Panc1 (cell line): ENCODE measurements around the gene HACD2. TPM values are rescaled to one million over a fixed set of nuclear protein-coding genes. Genes with fewer than 3 reads are reported as not detected.

ENCODE experiments used
- ATAC-seq: fragments of 200-7000 bp; cut with Tn5 transposase; 2 replicates; pipeline ENCODE4 v1.9.1; 2020; ENCODE audit warnings: mild to moderate bottlenecking, moderate library complexity
- Bru-seq: library from RNA; stranded (reverse); fragments of 400-500 nt; gene quantifications from one replicate; lab custom pipeline; 2021; lab: Mats Ljungman, UMichigan
- BruChase-seq, 2 experiments: library from RNA; stranded (reverse); fragments of 400-500 nt; gene quantifications; one replicate each; lab custom pipeline; 2021; lab: Mats Ljungman, UMichigan
- BruUV-seq: library from RNA; stranded (reverse); fragments of 400-500 nt; replicated peaks from 2 replicates; lab custom pipeline; 2021; lab: Mats Ljungman, UMichigan
- CTCF ChIA-PET: fragments of 300-600 bp; sonication (Branson Sonifier 250); formaldehyde crosslinking; loops from one replicate; lab custom pipeline; 2022; ENCODE audit warnings: antibody characterized with exemption; lab: Charles Lee
- POLR2A ChIA-PET: fragments of 300-600 bp; sonication (Branson Sonifier 250); formaldehyde crosslinking; loops from one replicate; lab custom pipeline; 2022; ENCODE audit warnings: antibody characterized with exemption; lab: Charles Lee
- DNase-seq: peaks from one replicate; pipeline ENCODE4 v3.0.0-alpha.2; 2010; ENCODE audit warnings: low read depth, low spot score
- H3K27ac ChIP-seq: 2 replicates; pipeline ENCODE4 v1.5.1; 2011; ENCODE audit warnings: mild to moderate bottlenecking, low read length, inconsistent platforms
- H3K27me3 ChIP-seq: fragments of 200-500 bp; sonication (Bioruptor generic); 2 replicates; pipeline ENCODE4 v1.6.0; 2014; ENCODE audit warnings: low read length, inconsistent platforms; ENCODE audit not compliant: control insufficient read depth, insufficient read depth
- H3K36me3 ChIP-seq: fragments of 200-500 bp; sonication (Bioruptor generic); 2 replicates; pipeline ENCODE4 v1.5.1; 2014; ENCODE audit warnings: inconsistent platforms, mild to moderate bottlenecking, low read length, moderate library complexity; ENCODE audit not compliant: control insufficient read depth, insufficient read depth
- H3K4me1 ChIP-seq: 2 replicates; pipeline ENCODE4 v1.5.1; 2011; ENCODE audit warnings: inconsistent platforms, mild to moderate bottlenecking, low read length, moderate library complexity; ENCODE audit not compliant: control insufficient read depth, insufficient read depth
- H3K4me3 ChIP-seq, 2 experiments: 2 replicates each; pipeline ENCODE4 v1.5.1; 2011 to 2012; ENCODE audit warnings: low read depth in 2 of 2, low read length in 2 of 2, mild to moderate bottlenecking in 2 of 2, inconsistent platforms in 1 of 2, moderate library complexity in 1 of 2
- H3K9me3 ChIP-seq: fragments of 200-500 bp; sonication (Bioruptor generic); 2 replicates; pipeline ENCODE4 v1.5.1; 2014; ENCODE audit warnings: low read depth, mild to moderate bottlenecking, inconsistent platforms, low read length, moderate library complexity; ENCODE audit not compliant: control insufficient read depth, insufficient read depth
- CTCF ChIP-seq: fragments of 450-650 bp; IDR thresholded peaks from 2 replicates; pipeline ENCODE4 v1.5.1; 2017; ENCODE audit warnings: mild to moderate bottlenecking
- POLR2AphosphoS5 ChIP-seq: IDR thresholded peaks from 2 replicates; pipeline ENCODE4 v1.6.1; 2012; ENCODE audit warnings: mild to moderate bottlenecking, low read depth, low read length, moderate library complexity
- SIN3A ChIP-seq: IDR thresholded peaks from 2 replicates; pipeline ENCODE4 v1.6.1; 2012; ENCODE audit warnings: low read depth, mild to moderate bottlenecking, low read length, moderate library complexity, borderline replicate concordance; ENCODE audit not compliant: insufficient read depth
- TCF7L2 ChIP-seq: IDR thresholded peaks from 2 replicates; pipeline ENCODE4 v1.6.1; 2011; ENCODE audit warnings: mild to moderate bottlenecking, low read depth, low read length, inconsistent platforms
- in situ Hi-C: cut with HindIII; loops from 2 replicates; pipeline ENCODE4 v1.10.0; 2016; ENCODE audit warnings: low sequenced_read_pairs, low pct_unique_long_range_greater_than_20kb
- intact Hi-C: fragments of 100-400 bp; cut with micrococcal nuclease; formaldehyde crosslinking; loops from one replicate; pipeline ENCODE4 v1.10.0; 2022; ENCODE audit not compliant: unreplicated experiment
- long read RNA-seq: library from polyadenylated mRNA; unstranded; transcript quantifications from one replicate; pipeline ENCODE4 v2.0.0, GENCODE V29; 2021; ENCODE audit not compliant: unreplicated experiment
- polyA plus RNA-seq: library from polyadenylated mRNA; unstranded; fragments of >200 nt; gene quantifications from one replicate; pipeline ENCODE4 v1.2.1, GENCODE V29; 2012; ENCODE audit warnings: missing spikeins; ENCODE audit not compliant: insufficient read length
- total RNA-seq: library from RNA; stranded (reverse); gene quantifications from one replicate; pipeline ENCODE4 v1.2.1, GENCODE V29; 2021; ENCODE audit not compliant: unreplicated experiment
- TF ChIP-seq, protein P1 (sequence below), 2 experiments: IDR thresholded peaks; 2 replicates each; pipeline ENCODE4 v1.6.1; 2011 to 2012; ENCODE audit warnings: low read depth in 2 of 2, control low read depth in 1 of 2, low read length in 1 of 2, mild to moderate bottlenecking in 1 of 2, moderate library complexity in 1 of 2; ENCODE audit not compliant: insufficient read depth in 1 of 2

Gene HACD2
- 58.6 TPM for total RNA-seq
- polyA plus RNA-seq: 19.4 TPM
- Bru-seq, nascent RNA: percentile 89 among the genes with signal in this experiment
- BruChase-seq, experiment 1, labeled RNA remaining after a 2-hour chase: percentile 85 among the genes with signal in this experiment
- percentile 89 among the genes with signal in this experiment for BruChase-seq, experiment 2, labeled RNA remaining after a 6-hour chase
- long read RNA-seq, full-length matches to known transcripts: 1 of 57 reads
- long read RNA-seq, partial matches to known transcripts: 7 of 57 reads
- long read RNA-seq, other reads (novel, unspliced or antisense): 49 of 57 reads

- H3K27ac ChIP-seq: peak within 1 kb of the TSS; percentile 100
- peaks cover 4% of the 10 kb centered on the region; the same call in 1 of the 2 replicates for H3K9me3 ChIP-seq
- ChIA-PET POLR2A (interaction anchor here (0.7 kb wide), 1 partner anchor 37 kb away, joined by 3 read pairs; no protein-coding TSS in a partner anchor), CTCF (interaction anchor here (1.0 to 1.2 kb wide), 2 partner anchors 11 to 20 kb away, joined by 3 to 4 read pairs; no protein-coding TSS in a partner anchor)
- peaks cover 28% of the 10 kb centered on the region for H3K4me1 ChIP-seq
- DNase-seq (peak; percentile 93), ATAC-seq (peak; percentile 96)
- in situ Hi-C loops: no loop called here
- no TSS peak for BruUV-seq
- peak; percentile 82 for TF ChIP-seq POLR2AphosphoS5
- TF ChIP-seq CTCF: no peak
- no peak for TF ChIP-seq SIN3A
- TF ChIP-seq TCF7L2: peak; percentile 75; the same call in 1 of the 2 replicates
- TF ChIP-seq, protein P1, sequence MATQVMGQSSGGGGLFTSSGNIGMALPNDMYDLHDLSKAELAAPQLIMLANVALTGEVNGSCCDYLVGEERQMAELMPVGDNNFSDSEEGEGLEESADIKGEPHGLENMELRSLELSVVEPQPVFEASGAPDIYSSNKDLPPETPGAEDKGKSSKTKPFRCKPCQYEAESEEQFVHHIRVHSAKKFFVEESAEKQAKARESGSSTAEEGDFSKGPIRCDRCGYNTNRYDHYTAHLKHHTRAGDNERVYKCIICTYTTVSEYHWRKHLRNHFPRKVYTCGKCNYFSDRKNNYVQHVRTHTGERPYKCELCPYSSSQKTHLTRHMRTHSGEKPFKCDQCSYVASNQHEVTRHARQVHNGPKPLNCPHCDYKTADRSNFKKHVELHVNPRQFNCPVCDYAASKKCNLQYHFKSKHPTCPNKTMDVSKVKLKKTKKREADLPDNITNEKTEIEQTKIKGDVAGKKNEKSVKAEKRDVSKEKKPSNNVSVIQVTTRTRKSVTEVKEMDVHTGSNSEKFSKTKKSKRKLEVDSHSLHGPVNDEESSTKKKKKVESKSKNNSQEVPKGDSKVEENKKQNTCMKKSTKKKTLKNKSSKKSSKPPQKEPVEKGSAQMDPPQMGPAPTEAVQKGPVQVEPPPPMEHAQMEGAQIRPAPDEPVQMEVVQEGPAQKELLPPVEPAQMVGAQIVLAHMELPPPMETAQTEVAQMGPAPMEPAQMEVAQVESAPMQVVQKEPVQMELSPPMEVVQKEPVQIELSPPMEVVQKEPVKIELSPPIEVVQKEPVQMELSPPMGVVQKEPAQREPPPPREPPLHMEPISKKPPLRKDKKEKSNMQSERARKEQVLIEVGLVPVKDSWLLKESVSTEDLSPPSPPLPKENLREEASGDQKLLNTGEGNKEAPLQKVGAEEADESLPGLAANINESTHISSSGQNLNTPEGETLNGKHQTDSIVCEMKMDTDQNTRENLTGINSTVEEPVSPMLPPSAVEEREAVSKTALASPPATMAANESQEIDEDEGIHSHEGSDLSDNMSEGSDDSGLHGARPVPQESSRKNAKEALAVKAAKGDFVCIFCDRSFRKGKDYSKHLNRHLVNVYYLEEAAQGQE (IDR thresholded peaks at IDR 0.05; ENCODE audit: insufficient read depth in 1 of 2, low read depth in 2 of 2, low read length in 1 of 2): no peak
- peak within 1 kb of the TSS; percentile 92 to 98 for H3K4me3 ChIP-seq
- no peaks in the 10 kb centered on the region for H3K27me3 ChIP-seq
- peaks cover 11% of the 10 kb centered on the region for H3K36me3 ChIP-seq
- intact Hi-C loops: no loop called here
These were observed at the start of gene HACD2 for GRCh38 chr3:123584988-123585937. HACD2 (minus strand) TSS chr3:123585053; CDS start chr3:123585027, 26 bp downstream.

- ChIA-PET CTCF (interaction anchor here (0.6 kb wide), 1 partner anchor 349 kb away, joined by 4 read pairs; no protein-coding TSS in a partner anchor), POLR2A (no interaction called here)
- in situ Hi-C loops: no loop called here
- intact Hi-C loops: no loop called here
- no peaks in the 10 kb centered on the region for H3K9me3 ChIP-seq
- 0 out of 2 replicates have a peak, but pooled peaks cover 5% of the 10 kb centered on the region for H3K4me1 ChIP-seq
- peak overlapping the region; percentile 49; the same call in 1 of the 2 replicates for H3K27ac ChIP-seq
- H3K27me3 ChIP-seq: no peaks in the 10 kb centered on the region
- ATAC-seq (no peak), DNase-seq (no peak)
- TF ChIP-seq SIN3A: no peak
- TF ChIP-seq POLR2AphosphoS5: no peak
- no peak for TF ChIP-seq CTCF
- TF ChIP-seq, protein P1 (IDR thresholded peaks at IDR 0.05; ENCODE audit: insufficient read depth in 1 of 2, low read depth in 2 of 2, low read length in 1 of 2): no peak
- no peak for TF ChIP-seq TCF7L2
- H3K36me3 ChIP-seq: no peaks in the 10 kb centered on the region
- no TSS peak for BruUV-seq
- no peak overlapping the region for H3K4me3 ChIP-seq
These were observed 49.5 kb upstream of the HACD2 start for GRCh38 chr3:123634149-123635051.
